T follicular helper cell (primary cell): ENCODE data around the gene PRKN.

ENCODE experiments used
- DNase-seq: peaks from one replicate; pipeline ENCODE4 v3.0.0-alpha.2; 2020; ENCODE audit warnings: low read depth

PRKN gene

DNA sequence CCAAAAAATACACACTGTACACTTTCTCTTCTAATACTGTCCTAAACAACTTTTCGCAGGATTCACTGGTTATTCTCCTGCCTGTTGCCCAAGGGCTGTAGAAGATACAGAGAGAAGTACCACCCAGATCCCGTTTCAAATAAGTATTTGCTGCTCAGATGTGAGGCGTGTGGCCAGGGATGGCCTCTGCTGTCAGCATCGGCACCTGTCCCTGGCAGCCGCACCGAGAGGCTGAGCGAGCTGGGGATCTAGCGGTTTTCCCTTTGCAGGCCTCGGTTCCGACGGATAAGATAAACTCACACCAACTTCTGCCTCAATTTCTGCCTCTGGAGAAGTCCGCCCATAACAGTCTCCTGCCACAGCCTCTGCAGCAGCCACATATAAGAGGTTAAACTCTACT, 768.5 kb downstream of the PRKN start:
- no peak for DNase-seq

DNA sequence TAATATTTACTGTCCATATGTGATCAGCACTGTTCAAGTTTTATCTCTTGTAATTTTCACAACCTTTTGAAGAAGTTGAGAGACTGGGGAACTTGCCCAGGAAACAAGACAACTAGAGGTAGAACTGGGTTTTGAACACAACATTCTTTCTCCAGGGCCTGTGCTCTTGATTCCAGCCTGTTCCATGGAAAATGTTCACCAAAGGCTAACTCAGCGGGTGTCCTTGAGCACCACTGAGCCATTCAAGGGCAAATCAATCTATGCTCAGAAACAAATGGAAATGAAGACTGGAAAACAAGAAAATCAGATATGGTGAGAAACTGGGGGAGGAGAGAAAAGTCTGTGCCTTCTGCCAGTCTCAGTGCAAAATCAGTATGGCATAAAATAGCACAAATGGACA, 771.5 kb downstream of the PRKN start:
- DNase-seq = no peak

DNA sequence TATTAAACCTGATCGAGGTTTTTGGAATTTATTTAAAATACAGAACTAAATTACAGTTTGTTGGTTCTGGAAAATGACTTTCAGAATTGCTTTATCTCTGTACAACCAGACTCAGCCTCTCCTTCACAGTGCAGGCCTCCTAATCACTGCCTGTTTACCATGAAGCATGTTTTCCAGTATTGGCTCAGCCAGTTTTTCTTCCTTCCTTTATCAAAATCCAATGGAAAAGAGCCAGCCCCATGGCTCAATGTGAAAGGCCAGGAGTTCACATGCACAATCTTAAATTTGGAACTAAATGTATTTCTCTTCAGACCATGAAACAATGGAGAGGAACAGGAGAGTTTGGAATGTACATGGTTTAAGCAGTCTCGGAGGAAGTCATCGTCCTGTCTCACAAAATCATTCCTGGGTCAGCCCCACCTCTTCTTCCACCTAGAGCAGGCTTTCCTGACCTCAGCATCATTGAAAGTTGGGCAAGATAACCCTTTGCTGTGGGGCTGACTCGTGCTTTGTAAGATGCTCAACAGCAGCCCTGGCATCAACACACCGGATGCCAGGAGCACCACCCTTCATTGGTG, 772.8 kb downstream of the PRKN start:
- no peak for DNase-seq

DNA sequence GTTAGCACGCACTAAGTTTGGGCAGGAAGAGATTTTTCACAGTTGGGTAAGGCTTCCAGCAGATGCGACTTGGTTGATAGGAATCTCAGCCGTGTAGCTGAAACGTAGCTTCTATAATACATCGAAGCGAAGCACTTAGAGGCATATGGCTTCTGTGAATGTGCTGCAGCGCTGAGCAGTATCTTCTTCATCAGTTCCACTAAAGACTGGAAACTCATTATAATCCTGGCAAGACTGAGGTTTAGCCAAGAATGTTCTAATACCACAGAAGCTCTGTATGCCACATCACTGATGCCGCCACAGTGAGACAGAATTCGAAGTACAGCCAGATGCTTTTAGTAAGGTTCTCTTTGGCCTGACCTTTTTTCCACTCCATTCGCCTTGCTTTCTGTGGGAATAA, 773.5 kb downstream of the PRKN start:
- no peak for DNase-seq

DNA sequence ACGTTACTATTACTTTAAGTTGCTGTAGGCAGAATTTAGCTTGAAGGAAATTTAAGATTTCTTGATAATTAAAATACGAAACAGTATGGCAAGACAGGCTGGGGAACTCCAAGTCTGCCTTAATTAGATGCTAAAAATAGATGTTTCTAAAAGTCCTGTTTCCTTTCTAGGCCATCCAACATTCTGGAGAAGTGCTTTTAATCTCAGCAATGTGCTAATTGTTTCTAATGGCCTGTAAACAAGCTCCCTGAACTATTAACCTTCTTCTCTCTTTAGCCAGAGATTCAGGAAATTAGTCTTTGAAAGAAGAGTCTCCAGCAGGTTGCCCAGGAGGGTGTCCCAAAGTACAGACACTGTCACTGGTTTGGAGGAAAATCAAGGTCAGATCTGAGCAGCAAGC, 776.4 kb downstream of the PRKN start:
- no peak for DNase-seq

DNA sequence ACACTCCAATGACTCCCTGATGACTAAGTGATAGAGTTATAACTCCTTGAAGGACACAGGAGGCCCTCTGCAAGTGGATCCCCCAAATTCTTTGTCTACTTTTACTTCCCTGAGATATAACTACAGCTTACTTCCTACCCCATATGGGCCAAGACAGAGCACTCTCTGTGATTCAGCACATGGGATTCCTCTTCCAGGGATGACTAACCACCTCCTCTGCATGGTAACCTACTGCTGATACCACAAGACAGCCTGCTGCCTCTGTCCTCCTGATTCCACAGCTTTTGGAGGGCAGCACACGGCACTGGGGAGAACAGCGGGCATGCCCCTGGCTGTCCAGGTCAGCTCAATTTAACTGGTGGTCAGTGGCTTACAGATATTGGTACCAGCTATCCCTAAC, 778.0 kb downstream of the PRKN start:
- DNase-seq = no peak

DNA sequence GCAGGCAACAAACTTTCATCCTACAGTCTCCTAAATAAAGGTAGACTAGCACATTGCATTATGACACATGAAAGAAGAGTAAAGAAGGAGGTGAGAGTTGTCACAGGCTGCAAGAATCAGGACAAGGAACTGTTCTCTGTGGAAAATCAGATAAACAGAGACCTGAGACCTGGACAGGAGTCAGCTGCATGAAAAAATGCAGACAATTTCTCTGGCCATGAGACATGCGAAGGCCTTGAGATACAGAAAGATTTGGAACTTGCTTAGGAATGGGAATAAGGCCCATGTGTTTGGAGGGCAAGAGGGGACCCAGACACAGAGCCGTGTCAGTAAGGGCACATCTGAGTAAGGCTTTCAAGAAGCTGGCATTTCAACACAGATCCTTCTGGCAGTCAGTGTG, 779.1 kb downstream of the PRKN start:
- no peak for DNase-seq

DNA sequence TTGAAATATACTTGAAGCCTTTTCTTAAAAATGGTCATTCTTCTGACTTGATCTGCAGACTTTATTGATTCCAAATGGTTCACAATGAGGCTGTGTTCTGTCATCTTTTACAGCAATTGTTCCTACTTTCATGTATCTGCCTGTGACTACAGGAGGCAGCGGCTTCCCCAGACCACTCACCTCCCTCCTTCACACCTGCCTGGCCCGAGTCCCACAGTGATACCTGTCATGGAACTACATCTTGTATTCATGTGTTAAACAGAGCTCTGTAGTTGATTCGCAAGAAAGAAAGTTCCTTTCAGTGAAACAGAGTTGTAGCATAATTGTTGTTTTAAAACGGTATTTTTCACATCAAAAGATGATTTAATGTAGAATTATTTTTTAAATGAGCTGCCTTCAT, 780.2 kb downstream of the PRKN start:
- DNase-seq = no peak

DNA sequence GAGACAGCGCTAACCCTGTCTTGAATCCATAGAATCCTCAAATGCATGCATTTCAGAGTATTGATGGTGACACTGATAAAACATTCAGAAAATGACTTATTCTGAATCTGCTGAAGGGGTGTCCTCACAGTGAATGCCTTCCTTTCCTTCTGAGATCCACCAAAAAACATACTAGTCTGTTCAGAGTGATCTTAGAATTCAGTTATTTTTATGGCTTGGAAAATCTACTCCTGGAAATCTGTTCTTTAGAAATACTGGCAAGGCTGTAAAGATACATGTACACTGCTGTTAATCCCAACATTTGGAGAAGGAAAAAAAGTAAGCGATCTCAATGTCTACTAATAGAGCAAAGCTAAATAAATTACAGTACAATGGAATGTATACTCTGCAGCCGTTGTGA, 781.1 kb downstream of the PRKN start:
- no peak for DNase-seq

DNA sequence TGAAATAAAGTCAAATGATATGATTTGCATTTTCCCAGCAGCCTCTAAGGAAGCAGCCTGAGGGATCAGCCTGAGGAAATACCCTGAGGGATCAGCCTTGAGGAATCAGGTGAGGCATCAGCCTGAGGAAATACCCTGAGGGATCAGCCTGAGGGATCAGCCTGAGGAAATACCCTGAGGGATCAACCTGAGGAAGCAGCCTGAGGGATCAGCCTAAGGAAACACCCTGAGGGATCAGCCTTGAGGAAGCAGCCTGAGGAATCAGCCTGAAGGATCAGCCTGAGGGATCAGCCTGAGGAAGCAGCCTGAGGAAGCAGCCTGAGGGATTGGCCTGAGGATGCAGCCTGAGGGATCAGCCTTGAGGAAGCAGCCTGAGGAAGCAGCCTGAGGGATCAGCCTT, 784.0 kb downstream of the PRKN start:
- no peak for DNase-seq

DNA sequence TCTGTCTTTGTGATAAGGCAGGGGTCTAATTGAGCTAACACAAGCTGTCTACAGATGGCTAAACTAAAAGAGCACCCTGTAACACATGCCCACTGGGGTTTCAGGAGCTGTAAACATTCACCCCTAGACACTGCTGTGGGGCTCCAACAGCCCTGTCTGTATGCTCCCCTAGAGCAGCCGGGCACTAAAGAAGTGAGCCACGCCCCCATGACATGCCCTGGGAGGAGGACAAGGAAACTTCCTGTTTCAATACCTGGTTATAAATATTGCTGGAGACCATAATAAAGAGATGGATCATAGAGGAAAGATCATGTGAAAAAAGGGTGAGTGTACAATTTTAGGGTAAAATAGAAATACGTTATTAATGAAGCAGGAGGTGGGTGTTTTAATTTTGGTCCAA, 786.0 kb downstream of the PRKN start:
- DNase-seq = no peak

DNA sequence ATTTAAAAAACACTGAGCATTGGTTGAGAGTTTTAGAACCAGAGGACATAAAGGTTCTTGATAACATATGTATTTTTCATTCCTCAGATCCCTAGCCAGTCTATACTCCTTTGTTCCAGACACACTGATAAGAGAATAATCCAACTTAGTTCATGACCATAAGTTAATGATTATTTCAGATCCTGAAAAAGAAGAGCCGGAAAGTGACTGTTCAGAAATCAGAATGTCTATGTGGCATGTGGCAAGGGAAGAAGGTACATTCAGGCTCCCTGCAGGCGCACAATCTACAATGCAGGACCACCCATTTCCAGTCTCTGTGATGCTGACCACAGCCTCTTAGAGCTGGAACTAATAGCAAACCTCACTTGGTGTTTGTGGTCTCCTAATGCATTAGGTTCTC, 787.0 kb downstream of the PRKN start:
- no peak for DNase-seq

DNA sequence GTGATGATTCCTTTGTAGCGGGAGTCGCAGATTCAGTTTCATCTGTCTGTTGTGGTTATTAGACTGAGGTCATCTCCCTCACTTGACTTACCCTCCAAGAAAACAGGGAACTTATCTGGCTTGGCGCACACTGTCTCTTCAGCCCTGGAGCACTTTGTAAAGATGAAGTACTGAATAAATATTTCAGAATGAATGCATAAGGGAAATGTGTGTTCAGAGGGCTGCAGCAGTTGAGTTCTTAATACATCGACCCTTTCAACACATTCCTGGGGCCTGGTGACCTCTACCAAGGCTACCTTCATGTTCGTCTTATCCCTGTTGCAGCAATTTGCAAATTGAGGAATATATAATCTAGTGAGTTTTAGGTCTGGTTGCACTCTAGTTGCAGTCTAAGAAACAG, 801.2 kb downstream of the PRKN start:
- DNase-seq = no peak

DNA sequence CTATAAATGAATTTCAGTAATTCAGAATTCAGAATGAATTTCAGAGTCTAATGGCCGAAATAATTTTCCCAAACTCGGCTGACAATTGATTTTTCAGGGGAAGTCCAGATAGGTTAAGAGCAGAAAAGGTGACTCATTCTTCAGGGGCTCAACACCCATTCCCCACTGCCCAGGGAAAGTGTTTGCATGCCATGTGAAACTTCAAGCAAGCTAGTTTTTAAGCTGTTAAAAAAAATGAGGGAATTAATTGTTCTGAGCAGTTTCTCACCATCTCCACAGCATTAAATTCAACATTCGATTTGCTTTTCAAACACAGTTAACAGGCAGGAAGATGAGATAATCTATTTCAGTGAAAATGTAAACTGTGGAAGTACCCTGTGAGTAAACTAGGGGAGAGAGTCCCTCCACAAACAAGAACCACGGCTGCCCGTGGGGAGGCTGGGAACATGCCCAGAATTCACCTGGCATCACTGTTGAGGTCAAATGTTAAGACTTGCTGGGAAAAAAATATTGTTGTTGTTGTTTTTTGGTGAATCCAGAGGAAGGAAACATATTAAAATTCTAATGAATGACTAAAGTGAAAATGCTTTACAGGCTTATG, 803.0 kb downstream of the PRKN start:
- no peak for DNase-seq

DNA sequence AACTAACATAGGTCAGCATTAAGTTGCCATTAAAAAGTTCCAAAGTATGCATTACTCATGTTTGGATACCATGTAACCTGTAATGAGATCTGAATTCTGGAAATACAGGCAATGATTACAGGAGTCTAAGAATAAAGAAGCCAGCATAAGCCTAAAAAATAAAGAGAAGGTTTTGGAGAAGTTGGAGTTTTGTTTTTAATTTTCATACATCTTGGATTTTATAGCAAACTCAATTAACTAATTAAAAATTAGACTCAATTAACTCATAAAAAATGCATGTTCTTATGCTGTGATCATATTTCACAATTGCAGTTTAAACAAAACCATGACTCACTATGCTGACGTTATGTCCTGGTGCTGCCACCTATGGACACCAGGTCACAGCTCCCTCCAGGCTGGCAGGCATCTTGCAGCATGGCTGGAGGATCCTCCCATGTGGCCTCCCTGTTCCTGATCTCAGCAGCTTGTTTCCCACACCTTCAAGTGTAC, 804.9 kb downstream of the PRKN start:
- no peak for DNase-seq

DNA sequence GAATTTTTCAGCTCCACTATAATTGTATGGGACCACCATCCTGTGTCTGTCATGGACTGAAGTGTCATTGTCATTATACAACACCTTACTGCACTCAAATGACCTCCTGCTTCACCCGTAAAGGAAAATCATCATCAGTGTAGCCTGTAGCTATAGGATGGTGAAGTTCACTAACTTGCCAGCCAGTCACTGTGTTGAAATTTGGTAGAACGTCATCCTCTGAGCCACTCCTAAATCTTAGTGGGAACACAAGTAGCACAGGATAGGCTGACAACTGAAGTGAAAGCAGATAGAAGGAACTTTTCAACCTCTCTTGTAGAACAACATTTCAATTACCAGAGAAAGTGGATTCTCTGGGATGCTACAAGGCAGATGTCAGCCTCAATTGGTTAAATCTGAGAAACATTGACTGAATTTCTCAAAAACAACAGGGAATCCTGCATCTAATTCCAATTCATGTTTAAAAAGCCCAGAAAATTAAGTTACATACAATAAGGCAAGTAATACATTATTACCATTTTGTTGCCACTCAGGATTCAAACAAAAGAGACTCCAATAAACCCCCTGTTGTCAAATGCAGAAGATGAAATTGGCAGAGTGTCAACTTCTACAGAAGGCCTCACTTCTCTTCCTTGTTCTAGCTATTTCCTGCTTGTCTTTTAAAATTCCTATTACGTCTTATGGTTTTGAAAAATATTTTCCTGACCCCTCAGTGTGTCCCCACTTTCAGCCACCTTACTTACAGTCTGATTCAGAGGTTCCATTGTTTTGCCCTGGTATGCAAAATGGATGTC, 805.8 kb downstream of the PRKN start:
- DNase-seq = no peak

DNA sequence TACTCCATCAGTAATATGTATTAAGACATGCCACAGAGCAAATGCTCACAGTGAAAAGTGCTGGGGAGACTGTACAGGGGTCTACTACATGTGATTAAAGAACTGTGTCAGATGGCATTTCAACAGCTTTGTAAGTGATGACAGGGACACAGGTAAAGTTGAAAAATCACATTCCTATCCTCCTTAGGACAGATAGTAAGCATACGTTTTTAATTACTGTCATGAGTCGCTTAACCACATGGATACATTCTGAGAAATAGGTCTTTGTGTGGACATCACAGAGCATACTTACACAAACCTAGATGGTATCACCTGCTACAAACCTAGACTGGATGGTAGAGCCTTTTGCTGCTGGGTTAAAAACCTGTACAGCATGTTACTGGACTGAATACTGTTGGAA, 807.9 kb downstream of the PRKN start:
- DNase-seq = no peak

DNA sequence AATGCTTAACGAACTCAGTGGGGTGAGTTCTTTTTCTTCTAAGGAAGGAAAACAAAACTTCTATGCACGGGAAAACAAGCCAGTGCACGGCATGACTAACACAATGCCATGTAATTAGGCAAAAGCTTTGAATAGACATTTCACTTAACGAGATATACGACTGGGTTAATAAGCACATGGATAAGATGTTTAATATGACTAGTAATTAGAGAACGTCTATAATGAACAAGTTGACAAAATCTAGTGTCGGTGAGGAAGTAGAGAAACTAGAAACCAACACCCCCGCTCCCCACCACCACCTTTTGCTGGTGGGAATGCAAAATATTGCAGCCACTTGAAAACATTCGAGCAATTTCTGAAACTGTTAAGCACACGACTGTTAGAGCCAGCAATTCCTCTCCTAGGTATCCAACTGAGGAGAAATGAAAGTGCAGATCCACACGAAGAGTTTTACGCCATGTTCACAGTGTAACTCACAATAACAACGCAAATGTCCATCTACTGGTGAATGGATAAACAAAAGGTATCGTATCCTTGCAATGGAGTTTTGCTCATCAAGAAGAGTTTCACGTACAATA, 808.8 kb downstream of the PRKN start:
- no peak for DNase-seq

DNA sequence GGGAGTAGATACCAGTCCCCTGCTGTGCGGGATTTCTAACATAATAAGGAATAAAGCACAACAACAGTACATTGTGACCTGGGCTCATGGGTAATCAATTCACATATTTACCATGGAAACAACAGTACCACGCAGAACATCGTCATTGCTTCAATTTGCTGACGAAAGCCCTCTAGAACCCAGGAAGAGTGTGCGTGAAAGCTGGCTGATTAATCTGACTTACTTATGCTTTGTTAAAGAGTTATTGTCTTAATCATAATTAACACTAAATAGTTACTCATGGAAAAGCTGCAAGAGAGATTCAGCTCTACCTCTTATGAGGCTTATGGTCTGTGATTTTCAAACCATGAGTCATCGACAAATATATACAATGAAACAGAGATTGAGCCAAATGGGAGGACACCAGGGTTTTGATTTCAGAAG, 809.4 kb downstream of the PRKN start:
- DNase-seq = no peak

DNA sequence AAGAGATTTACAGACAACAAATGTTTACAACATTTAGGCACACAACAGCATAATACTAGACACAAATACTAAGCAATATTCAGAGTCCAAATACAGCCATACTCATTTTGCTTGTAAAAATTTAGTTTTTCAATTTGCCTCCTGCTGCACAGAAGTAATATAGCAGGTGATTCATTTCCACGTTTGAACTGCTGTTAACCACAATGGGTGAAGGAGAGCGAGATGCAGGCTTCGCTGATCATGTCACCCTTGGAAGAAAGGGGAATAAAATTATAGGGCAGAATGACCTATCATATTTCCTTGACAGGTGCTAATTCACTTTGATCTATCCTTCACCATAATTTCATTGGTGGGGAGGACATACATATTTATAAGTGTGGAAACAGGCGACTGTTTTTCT, 809.9 kb downstream of the PRKN start:
- DNase-seq = no peak

DNA sequence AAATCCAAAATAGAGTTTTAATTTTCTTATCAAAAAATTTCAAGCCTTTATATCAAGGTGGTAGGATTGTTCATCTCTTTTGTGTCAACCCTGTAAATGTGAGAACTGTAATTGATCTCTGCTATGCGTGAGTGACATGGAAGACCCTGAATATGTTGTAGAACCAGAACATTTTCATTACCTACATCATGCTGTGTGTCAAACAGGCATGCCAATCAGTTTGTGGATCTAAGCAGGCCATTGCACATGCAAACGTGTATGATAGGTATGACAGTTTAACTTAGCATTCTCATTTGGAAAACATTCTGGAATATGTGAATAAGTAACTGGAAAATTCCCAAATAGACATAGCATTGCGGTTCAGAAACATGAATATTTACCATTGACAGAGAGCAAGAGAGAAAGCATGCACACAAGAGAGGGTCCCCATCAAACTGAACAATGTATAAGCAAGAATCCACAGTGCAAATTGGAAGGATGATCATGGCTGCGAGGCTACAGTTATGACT, 812.1 kb downstream of the PRKN start:
- no peak for DNase-seq

DNA sequence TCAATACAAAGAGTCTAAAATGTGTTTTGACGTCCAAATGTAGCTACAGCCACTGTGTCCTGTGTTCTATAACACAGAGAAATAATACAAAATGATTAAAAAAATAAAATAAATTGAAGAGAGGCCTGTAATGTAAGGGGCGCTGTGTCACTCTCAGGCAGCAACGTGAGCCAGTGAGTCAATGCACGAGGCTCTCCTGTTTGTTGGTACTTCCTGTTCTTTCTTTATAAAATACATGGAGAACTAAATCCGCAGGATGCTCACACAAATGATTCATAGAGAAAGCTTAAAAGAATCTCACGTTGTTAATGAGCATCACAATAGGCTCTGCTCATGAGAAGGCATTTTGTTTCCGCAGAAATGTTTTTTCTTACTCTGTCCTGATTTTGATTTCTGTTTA, 818.7 kb downstream of the PRKN start:
- DNase-seq = no peak

DNA sequence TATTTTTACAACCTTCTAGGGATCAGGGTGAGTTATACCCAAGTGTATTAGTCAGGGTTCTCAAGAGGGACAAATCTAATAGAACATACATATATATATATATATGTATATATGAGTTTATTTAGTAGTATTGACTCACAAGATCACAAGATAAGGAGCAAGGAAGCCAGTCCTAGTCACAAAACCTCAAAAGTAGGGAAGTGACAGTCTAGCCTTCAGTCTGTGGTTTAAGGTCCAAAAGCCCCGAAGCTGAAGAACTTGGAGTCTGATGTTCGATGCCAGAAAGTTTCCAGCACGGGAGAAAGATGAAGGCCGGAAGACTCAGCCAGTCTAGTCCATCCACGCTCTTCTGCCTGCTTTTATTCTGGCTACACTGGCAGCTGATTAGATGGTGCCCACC, 821.0 kb downstream of the PRKN start:
- no peak for DNase-seq
